KMS-11 (cell line): ENCODE measurements around the gene BMS1.

ENCODE experiments used
- H2AFZ ChIP-seq: fragments of 200-600 bp; sonication (generic); 2 replicates; pipeline ENCODE4 v1.6.1; 2016; ENCODE audit warnings: antibody characterized with exemption, mixed run types, low read depth
- H3K27ac ChIP-seq: fragments of 200-600 bp; sonication (generic); 2 replicates; pipeline ENCODE4 v1.6.1; 2016; ENCODE audit warnings: mild to moderate bottlenecking, mixed run types
- H3K27me3 ChIP-seq: fragments of 200-600 bp; sonication (generic); 2 replicates; pipeline ENCODE4 v1.6.1; 2017; ENCODE audit warnings: mild to moderate bottlenecking, low read depth, mixed run types, moderate library complexity; ENCODE audit not compliant: insufficient read depth
- H3K36me3 ChIP-seq: fragments of 200-600 bp; sonication (generic); 2 replicates; pipeline ENCODE4 v1.6.1; 2017; ENCODE audit warnings: mild to moderate bottlenecking, mixed run types; ENCODE audit not compliant: insufficient read depth
- H3K4me1 ChIP-seq: fragments of 200-600 bp; sonication (generic); 2 replicates; pipeline ENCODE4 v1.6.1; 2016; ENCODE audit warnings: mild to moderate bottlenecking, low read depth, mixed run types; ENCODE audit not compliant: poor library complexity, severe bottlenecking
- H3K4me2 ChIP-seq: fragments of 200-600 bp; sonication (generic); 2 replicates; pipeline ENCODE4 v1.7.0; 2016; ENCODE audit warnings: mild to moderate bottlenecking, mixed run types
- H3K4me3 ChIP-seq: fragments of 200-600 bp; sonication (generic); IDR thresholded peaks from 2 replicates; pipeline ENCODE4 v1.6.1; 2017; ENCODE audit warnings: low read depth, low read length, mixed read lengths; ENCODE audit not compliant: insufficient read depth
- H3K79me2 ChIP-seq: fragments of 200-600 bp; sonication (generic); 2 replicates; pipeline ENCODE4 v1.6.1; 2016; ENCODE audit warnings: low read depth, mixed run types; ENCODE audit not compliant: insufficient read depth
- H3K9ac ChIP-seq: fragments of 200-600 bp; sonication (generic); 2 replicates; pipeline ENCODE4 v1.6.1; 2016; ENCODE audit warnings: mild to moderate bottlenecking, mixed run types
- H4K20me1 ChIP-seq: fragments of 200-600 bp; sonication (generic); 2 replicates; pipeline ENCODE4 v1.6.1; 2016; ENCODE audit warnings: mild to moderate bottlenecking, mixed run types; ENCODE audit not compliant: insufficient read depth
- TF ChIP-seq, protein P1 (sequence below): fragments of 200-600 bp; sonication (generic); conservative IDR thresholded peaks from 2 replicates; pipeline ENCODE4 v1.6.1; 2017; ENCODE audit warnings: low read depth, mild to moderate bottlenecking, antibody characterized with exemption, low read length, moderate library complexity, mixed read lengths

Gene BMS1

DNA sequence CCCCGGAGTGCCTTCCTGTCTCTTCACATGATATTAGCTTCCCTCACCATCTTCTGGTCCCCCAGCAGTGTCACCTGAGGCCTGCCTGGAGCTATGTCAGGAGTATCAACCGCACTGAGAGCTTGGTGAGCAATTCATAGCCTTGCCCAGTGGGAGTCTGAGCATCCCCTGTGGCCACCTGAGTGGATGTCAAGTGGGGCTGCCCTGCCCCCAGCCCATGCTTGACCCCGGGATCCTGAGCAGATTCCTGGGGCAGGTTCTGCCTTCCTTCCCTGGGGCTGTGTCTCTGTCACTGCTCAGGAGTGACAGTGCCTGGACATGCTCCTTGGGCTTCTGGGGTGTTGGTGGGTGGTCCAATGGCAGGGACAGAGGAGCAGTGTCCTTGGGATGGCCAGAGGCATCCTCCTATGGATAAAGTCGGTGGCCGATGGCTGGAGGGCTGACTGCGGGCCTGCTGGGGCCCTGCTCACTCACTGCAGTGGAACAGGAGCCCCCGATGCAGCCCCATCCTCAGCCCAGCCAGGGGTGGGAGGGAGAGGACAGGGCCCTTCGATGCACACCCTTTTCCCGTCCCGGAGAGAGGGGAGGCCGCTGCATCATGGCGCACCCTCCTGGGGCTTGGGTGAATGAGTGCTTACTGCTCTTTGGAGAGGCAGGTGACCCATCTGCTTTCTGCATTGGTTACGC is 95.7 kb downstream of the BMS1 start:
- Histone ChIP-seq H2AFZ (no peak overlapping the region), H3K4me3 (no peak overlapping the region), H3K4me1 (no peaks in the 10 kb centered on the region), H3K27me3 (no peaks in the 10 kb centered on the region), H3K4me2 (no peak overlapping the region), H3K36me3 (no peaks in the 10 kb centered on the region), H4K20me1 (no peaks in the 10 kb centered on the region), H3K27ac (no peak overlapping the region), H3K79me2 (no peaks in the 10 kb centered on the region), H3K9ac (no peak overlapping the region)
- TF ChIP-seq, protein P1, sequence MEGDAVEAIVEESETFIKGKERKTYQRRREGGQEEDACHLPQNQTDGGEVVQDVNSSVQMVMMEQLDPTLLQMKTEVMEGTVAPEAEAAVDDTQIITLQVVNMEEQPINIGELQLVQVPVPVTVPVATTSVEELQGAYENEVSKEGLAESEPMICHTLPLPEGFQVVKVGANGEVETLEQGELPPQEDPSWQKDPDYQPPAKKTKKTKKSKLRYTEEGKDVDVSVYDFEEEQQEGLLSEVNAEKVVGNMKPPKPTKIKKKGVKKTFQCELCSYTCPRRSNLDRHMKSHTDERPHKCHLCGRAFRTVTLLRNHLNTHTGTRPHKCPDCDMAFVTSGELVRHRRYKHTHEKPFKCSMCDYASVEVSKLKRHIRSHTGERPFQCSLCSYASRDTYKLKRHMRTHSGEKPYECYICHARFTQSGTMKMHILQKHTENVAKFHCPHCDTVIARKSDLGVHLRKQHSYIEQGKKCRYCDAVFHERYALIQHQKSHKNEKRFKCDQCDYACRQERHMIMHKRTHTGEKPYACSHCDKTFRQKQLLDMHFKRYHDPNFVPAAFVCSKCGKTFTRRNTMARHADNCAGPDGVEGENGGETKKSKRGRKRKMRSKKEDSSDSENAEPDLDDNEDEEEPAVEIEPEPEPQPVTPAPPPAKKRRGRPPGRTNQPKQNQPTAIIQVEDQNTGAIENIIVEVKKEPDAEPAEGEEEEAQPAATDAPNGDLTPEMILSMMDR: no peak

DNA sequence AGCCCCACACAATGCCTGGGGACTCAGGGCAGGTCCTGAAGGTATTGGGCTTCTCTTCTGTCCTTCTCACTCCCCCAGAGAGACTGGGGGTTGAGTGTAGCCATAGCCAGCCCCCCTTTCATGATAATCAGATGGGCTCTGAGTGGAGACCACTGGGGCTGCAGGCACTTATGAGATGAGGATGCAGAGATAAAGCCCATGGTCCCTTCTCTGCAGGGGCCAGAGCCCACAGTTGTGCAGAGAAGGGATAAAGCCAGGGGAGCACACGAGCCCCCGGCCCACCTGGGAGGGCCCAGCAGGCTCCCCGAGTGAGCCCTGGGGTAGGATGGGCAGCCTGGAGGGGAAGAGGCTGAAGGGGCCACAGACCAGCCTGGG is 96.2 kb downstream of the BMS1 start:
- Histone ChIP-seq H3K27ac (no peak overlapping the region), H3K9ac (no peak overlapping the region), H3K27me3 (no peaks in the 10 kb centered on the region), H4K20me1 (no peaks in the 10 kb centered on the region), H3K4me1 (no peaks in the 10 kb centered on the region), H3K36me3 (no peaks in the 10 kb centered on the region), H3K4me2 (no peak overlapping the region), H2AFZ (no peak overlapping the region), H3K79me2 (no peaks in the 10 kb centered on the region), H3K4me3 (no peak overlapping the region)
- TF ChIP-seq, protein P1: no peak

DNA sequence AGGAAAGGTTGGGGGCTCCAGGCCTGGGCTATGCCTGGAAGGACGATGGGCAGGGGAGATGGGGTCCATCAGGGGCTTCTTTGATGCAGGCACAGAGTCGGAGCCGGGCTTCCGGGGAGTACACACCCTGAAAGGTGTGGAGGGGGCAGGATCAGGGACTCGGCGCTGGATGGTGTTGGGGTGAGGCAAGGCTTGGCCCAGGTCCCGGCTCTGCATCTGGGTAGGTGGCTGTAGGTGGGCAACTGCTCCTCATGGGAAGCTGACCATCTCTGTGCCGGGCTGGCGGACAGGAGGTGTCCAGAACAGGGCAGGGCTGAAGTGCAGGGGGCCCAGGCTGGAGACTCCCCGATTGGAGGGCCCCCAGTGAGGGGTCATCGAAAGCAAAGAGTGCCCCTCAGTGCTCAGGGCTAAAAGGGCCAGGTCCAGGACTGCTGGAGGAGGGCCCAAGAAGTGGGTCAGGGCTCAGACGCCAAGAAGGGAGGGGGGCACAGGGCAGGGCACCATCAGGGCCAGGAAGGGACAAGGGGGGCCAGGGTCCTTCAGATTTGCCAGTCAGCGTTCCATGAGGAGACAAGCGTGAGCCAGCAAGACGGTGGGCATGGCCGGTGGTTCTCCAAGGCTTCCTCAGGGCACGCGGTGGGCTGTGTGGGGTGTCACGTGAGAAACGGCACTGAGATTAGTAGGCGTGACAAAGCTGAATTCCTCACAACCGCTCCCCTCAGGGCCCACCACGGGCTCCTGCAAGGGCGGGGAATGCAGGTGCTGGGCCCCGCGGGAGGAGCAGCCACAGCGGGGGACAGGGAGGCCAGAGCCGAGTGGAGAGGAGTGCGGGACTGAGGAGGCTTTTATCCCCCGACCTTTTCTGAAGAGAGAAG is 97.0 kb downstream of the BMS1 start:
- Histone ChIP-seq H3K79me2 (no peaks in the 10 kb centered on the region), H3K36me3 (no peaks in the 10 kb centered on the region), H3K4me2 (no peak overlapping the region), H2AFZ (no peak overlapping the region), H3K4me3 (no peak overlapping the region), H3K4me1 (no peaks in the 10 kb centered on the region), H3K27me3 (no peaks in the 10 kb centered on the region), H4K20me1 (no peaks in the 10 kb centered on the region), H3K27ac (no peak overlapping the region), H3K9ac (no peak overlapping the region)
- TF ChIP-seq, protein P1: no peak

DNA sequence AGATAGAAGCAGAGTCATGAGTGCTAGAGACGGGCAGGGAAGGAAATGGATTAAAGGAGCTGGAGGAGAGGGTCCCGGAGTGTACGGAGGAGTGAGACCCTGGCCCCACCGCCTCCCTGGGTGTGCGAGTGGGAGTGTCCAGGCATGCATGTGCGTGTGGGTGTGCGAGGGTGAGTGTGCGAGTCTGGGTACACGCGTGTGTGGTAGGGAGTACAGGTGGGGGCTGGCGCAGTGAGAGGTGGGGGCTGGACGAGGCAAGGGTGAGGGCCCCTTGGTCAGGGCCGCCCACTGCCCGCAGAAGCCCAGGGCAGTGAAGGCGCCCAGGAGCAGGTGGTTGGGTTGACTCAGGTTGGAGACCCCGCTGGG is 97.6 kb downstream of the BMS1 start:
- H2AFZ ChIP-seq: no peak overlapping the region
- TF ChIP-seq, protein P1: no peak
- H3K79me2 ChIP-seq: no peaks in the 10 kb centered on the region
- no peaks in the 10 kb centered on the region for H3K36me3 ChIP-seq
- no peak overlapping the region for H3K4me3 ChIP-seq
- no peaks in the 10 kb centered on the region for H3K4me1 ChIP-seq
- no peak overlapping the region for H3K9ac ChIP-seq
- H4K20me1 ChIP-seq: no peaks in the 10 kb centered on the region
- H3K27ac ChIP-seq: no peak overlapping the region
- no peaks in the 10 kb centered on the region for H3K27me3 ChIP-seq
- H3K4me2 ChIP-seq: no peak overlapping the region
